Neural cell (in vitro differentiated cells): ENCODE results near the gene RIPK3. TPM values are rescaled to one million over a fixed set of nuclear protein-coding genes. Genes with fewer than 3 reads are reported as not detected.

ENCODE experiments used
- H2AFZ ChIP-seq: fragments of 200-600, 300-800 bp; sonication (generic), shearing (Covaris generic); 2 replicates; pipeline ENCODE4 v1.6.0; 2014; ENCODE audit warnings: low read depth, mild to moderate bottlenecking, antibody characterized with exemption, low read length, moderate library complexity
- H3F3A ChIP-seq: fragments of 200-600 bp; shearing (Covaris generic); 2 replicates; pipeline ENCODE4 v1.6.1; 2016; ENCODE audit warnings: mild to moderate bottlenecking, moderate library complexity, mixed read lengths, antibody characterized with exemption, low read length; ENCODE audit not compliant: insufficient read depth, poor library complexity, severe bottlenecking
- H3K27ac ChIP-seq: fragments of 200-600, 300-800 bp; sonication (generic), shearing (Covaris generic); 2 replicates; pipeline ENCODE4 v1.5.1; 2014; ENCODE audit warnings: mild to moderate bottlenecking, low read length, moderate library complexity
- H3K27me3 ChIP-seq: fragments of 300-800, 200-600 bp; sonication (generic), shearing (Covaris generic); 2 replicates; pipeline ENCODE4 v1.6.0; 2014; ENCODE audit warnings: mild to moderate bottlenecking, low read depth, low read length, moderate library complexity; ENCODE audit not compliant: insufficient read depth
- H3K36me3 ChIP-seq: fragments of 300-800, 200-600 bp; sonication (generic), shearing (Covaris generic); 2 replicates; pipeline ENCODE4 v1.5.1; 2014; ENCODE audit warnings: mild to moderate bottlenecking, antibody characterized with exemption, low read length, moderate library complexity; ENCODE audit not compliant: insufficient read depth
- H3K4me2 ChIP-seq: fragments of 300-800, 200-600 bp; sonication (generic), shearing (Covaris generic); 2 replicates; pipeline ENCODE4 v1.6.0; 2014; ENCODE audit warnings: mild to moderate bottlenecking, low read length
- H3K4me3 ChIP-seq: fragments of 300-800, 200-600 bp; sonication (generic), shearing (Covaris generic); 2 replicates; pipeline ENCODE4 v1.5.1; 2014; ENCODE audit warnings: mild to moderate bottlenecking, low read length, moderate library complexity
- H3K79me2 ChIP-seq: fragments of 200-600 bp; shearing (Covaris generic); replicated peaks from 2 replicates; pipeline ENCODE4 v1.6.0; 2014; ENCODE audit warnings: mild to moderate bottlenecking, low read length, moderate library complexity; ENCODE audit not compliant: insufficient read depth
- H3K9ac ChIP-seq: fragments of 300-800, 200-600 bp; sonication (generic), shearing (Covaris generic); 2 replicates; pipeline ENCODE4 v1.6.1; 2016; ENCODE audit warnings: mild to moderate bottlenecking, low read length, mixed read lengths
- H3K9me2 ChIP-seq: fragments of 200-600 bp; shearing (Covaris generic); 2 replicates; pipeline ENCODE4 v1.6.1; 2016; ENCODE audit warnings: mild to moderate bottlenecking, low read length, mixed read lengths; ENCODE audit not compliant: insufficient read depth
- H3K9me3 ChIP-seq: fragments of 200-600, 300-800 bp; sonication (generic), shearing (Covaris generic); 2 replicates; pipeline ENCODE4 v1.6.1; 2016; ENCODE audit warnings: mild to moderate bottlenecking, mixed run types, low read length, moderate library complexity, mixed read lengths
- H4K20me1 ChIP-seq: fragments of 200-600 bp; shearing (Covaris generic); 2 replicates; pipeline ENCODE4 v1.6.1; 2016; ENCODE audit warnings: mild to moderate bottlenecking, mixed run types; ENCODE audit not compliant: insufficient read depth
- EP300 ChIP-seq: fragments of 450-650 bp; conservative IDR thresholded peaks from 2 replicates; pipeline ENCODE4 v1.6.1; 2014; ENCODE audit warnings: antibody characterized with exemption, mild to moderate bottlenecking, moderate library complexity; ENCODE audit not compliant: poor library complexity, severe bottlenecking
- EZH2 ChIP-seq: fragments of 200-600, 300-800 bp; shearing (Covaris generic), sonication (generic); IDR thresholded peaks from 2 replicates; pipeline ENCODE4 v1.6.1; 2014; ENCODE audit warnings: antibody characterized with exemption, low read length, borderline replicate concordance, mild to moderate bottlenecking; ENCODE audit not compliant: insufficient read depth, poor library complexity, severe bottlenecking
- MXI1 ChIP-seq: fragments of 450-650 bp; conservative IDR thresholded peaks from 2 replicates; pipeline ENCODE4 v1.6.1; 2014; ENCODE audit warnings: antibody characterized with exemption, mild to moderate bottlenecking; ENCODE audit not compliant: poor library complexity, severe bottlenecking
- POLR2AphosphoS5 ChIP-seq: IDR thresholded peaks from 2 replicates; pipeline ENCODE4 v1.6.1; 2012
- RAD21 ChIP-seq: fragments of 450-650 bp; conservative IDR thresholded peaks from 2 replicates; pipeline ENCODE4 v1.6.1; 2014; ENCODE audit warnings: antibody characterized with exemption, mild to moderate bottlenecking, moderate library complexity
- REST ChIP-seq: IDR thresholded peaks from 2 replicates; pipeline ENCODE4 v1.6.1; 2012; ENCODE audit warnings: borderline replicate concordance
- SMC3 ChIP-seq: fragments of 450-650 bp; conservative IDR thresholded peaks from 2 replicates; pipeline ENCODE4 v1.6.1; 2014; ENCODE audit warnings: antibody characterized with exemption, mild to moderate bottlenecking, moderate library complexity; ENCODE audit not compliant: poor library complexity
- TAF1 ChIP-seq: IDR thresholded peaks from 2 replicates; pipeline ENCODE4 v1.6.1; 2012; ENCODE audit warnings: low read depth
- polyA minus RNA-seq: library from RNA; depleted of rRNA, polyadenylated mRNA; stranded (reverse); fragments of >200 nt; gene quantifications from 2 replicates; pipeline ENCODE4 v1.2.3, GENCODE V29; 2014
- polyA plus RNA-seq: library from polyadenylated mRNA; depleted of rRNA; stranded (reverse); fragments of >200 nt; gene quantifications from 2 replicates; pipeline ENCODE4 v1.2.3, GENCODE V29; 2014
- TF ChIP-seq, protein P1 (sequence below): fragments of 450-650 bp; IDR thresholded peaks from 2 replicates; pipeline ENCODE4 v1.5.1; 2014; ENCODE audit warnings: antibody characterized with exemption, mild to moderate bottlenecking, moderate library complexity; ENCODE audit not compliant: poor library complexity, severe bottlenecking

Gene RIPK3
- polyA plus RNA-seq (not detected in 2 replicates), polyA minus RNA-seq (not detected in 2 replicates)

DNA sequence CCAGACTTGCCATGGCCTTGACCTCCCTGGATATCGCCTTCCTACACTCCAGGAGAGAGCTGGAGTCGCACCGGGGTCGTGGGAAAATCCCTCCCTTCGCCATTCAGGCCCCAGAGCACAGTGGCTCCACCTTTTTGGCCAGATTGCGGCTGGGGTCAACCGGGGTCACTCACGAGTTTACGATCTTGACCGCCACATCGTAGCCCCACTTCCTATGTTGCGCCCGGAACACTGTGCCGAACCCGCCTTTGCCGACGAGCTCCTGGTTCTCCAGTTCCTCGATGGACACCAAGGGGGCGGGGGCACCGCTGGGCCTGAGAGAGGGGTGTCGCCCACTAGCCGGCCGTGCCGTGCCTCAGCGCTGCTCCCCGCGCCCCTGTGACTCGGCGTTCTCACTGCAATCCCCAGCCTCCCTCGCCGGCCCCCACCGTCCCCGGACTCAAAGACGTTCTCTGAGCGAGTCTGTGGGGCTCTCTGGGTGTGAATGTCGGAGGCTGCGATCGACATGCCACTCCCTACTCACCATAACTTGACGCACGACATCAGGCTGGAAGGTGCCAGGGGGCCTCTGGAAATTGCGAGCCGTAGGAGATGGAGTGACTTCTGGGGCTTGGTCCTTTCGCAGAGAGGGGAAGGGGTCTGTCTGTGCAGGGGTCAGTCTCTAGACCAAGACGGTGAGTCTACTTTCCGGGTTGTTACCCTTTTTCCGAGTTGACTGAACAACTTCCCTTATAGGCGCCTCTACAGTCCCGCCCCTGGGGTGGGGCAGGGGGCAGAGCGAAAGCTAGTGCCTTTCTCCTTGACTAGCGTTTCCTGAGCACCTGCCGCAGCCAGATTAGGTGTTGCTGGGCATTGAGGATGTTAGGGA lies at the start of gene RIPK3:
TSS of gene RIPK3 (minus strand) at position 708 of the 868 bp plus-strand sequence. CDS start at position 543, 165 bp downstream.
- Histone ChIP-seq H3F3A (no peaks in the 10 kb centered on the region), H3K4me2 (no peak within 1 kb of the TSS), H3K27me3 (peaks cover 72% of the 10 kb centered on the region), H3K9me3 (no peaks in the 10 kb centered on the region), H3K27ac (no peak within 1 kb of the TSS), H3K9me2 (no peaks in the 10 kb centered on the region), H3K9ac (no peak within 1 kb of the TSS), H3K4me3 (no peak within 1 kb of the TSS), H3K79me2 (no peaks in the 10 kb centered on the region), H2AFZ (no peak within 1 kb of the TSS), H3K36me3 (no peaks in the 10 kb centered on the region), H4K20me1 (no peaks in the 10 kb centered on the region)
- TF ChIP-seq REST (no peak), RAD21 (no peak), TAF1 (no peak), EZH2 (no peak), SMC3 (no peak), EP300 (no peak), POLR2AphosphoS5 (no peak), MXI1 (no peak)
- TF ChIP-seq, protein P1, sequence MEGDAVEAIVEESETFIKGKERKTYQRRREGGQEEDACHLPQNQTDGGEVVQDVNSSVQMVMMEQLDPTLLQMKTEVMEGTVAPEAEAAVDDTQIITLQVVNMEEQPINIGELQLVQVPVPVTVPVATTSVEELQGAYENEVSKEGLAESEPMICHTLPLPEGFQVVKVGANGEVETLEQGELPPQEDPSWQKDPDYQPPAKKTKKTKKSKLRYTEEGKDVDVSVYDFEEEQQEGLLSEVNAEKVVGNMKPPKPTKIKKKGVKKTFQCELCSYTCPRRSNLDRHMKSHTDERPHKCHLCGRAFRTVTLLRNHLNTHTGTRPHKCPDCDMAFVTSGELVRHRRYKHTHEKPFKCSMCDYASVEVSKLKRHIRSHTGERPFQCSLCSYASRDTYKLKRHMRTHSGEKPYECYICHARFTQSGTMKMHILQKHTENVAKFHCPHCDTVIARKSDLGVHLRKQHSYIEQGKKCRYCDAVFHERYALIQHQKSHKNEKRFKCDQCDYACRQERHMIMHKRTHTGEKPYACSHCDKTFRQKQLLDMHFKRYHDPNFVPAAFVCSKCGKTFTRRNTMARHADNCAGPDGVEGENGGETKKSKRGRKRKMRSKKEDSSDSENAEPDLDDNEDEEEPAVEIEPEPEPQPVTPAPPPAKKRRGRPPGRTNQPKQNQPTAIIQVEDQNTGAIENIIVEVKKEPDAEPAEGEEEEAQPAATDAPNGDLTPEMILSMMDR: no peak

GRCh38 chr14:24389226-24389848 lies 49.5 kb upstream of the RIPK3 start:
- Histone ChIP-seq H4K20me1 (no peaks in the 10 kb centered on the region), H3K27ac (no peak overlapping the region), H3K4me2 (no peak overlapping the region)

More at GRCh38 chr14:24389226-24389848, 49.5 kb upstream of the RIPK3 start:
- no peaks in the 10 kb centered on the region for H3F3A ChIP-seq
- no peaks in the 10 kb centered on the region for H3K36me3 ChIP-seq
- H3K9ac ChIP-seq: no peak overlapping the region
- no peak overlapping the region for H3K4me3 ChIP-seq
- H3K9me2 ChIP-seq: no peaks in the 10 kb centered on the region
- H3K27me3 ChIP-seq: no peaks in the 10 kb centered on the region
- no peak overlapping the region for H2AFZ ChIP-seq
- no peaks in the 10 kb centered on the region for H3K9me3 ChIP-seq
- TF ChIP-seq REST (no peak), SMC3 (no peak), RAD21 (no peak), TAF1 (no peak), EP300 (no peak)
- H3K79me2 ChIP-seq: no peaks in the 10 kb centered on the region
